Upper lobe of right lung (tissue), 1 donor: Measurements from ENCODE around the gene MRM2. TPM values are rescaled to one million over a fixed set of nuclear protein-coding genes. Genes with fewer than 3 reads are reported as not detected.

Experiments
- ATAC-seq: fragments of 200-7000 bp; cut with Tn5 transposase; one replicate; pipeline ENCODE4 v1.9.1; 2020; ENCODE audit warnings: mild to moderate bottlenecking, moderate library complexity
- DNase-seq: peaks from one replicate; pipeline ENCODE4 v3.0.0-alpha.2; 2020
- H3K27ac ChIP-seq: fragments of 200-600 bp; one replicate; pipeline ENCODE4 v1.8.0; 2022
- H3K27me3 ChIP-seq: fragments of 200-600 bp; one replicate; pipeline ENCODE4 v1.8.0; 2022; ENCODE audit warnings: mild to moderate bottlenecking
- H3K36me3 ChIP-seq: fragments of 200-600 bp; one replicate; pipeline ENCODE4 v1.8.0; 2022
- H3K4me1 ChIP-seq: fragments of 200-600 bp; one replicate; pipeline ENCODE4 v1.8.0; 2022
- H3K4me3 ChIP-seq: fragments of 200-600 bp; one replicate; pipeline ENCODE4 v1.8.0; 2022; ENCODE audit warnings: mild to moderate bottlenecking
- H3K9me3 ChIP-seq: fragments of 200-600 bp; one replicate; pipeline ENCODE4 v1.8.0; 2022
- CTCF ChIP-seq: fragments of 200-600 bp; IDR thresholded peaks from one replicate; pipeline ENCODE4 v1.8.0; 2022; ENCODE audit warnings: antibody characterized with exemption
- intact Hi-C: fragments of 100-400 bp; cut with DNase I; formaldehyde crosslinking; loops from one replicate; pipeline ENCODE4 v1.11.0; 2022
- total RNA-seq: library from RNA; stranded (reverse); fragmentation: NEBNext Ultra II Directional; extraction: Animal tissue kit (Norgen Biotek cat#: 25700); gene quantifications from one replicate; pipeline ENCODE4 v1.2.1, GENCODE V29; 2021
- donor health status: DM: no; HTN: yes; CAD: no; lungs with severe emphysema.

The MRM2 gene
- total RNA-seq, 1 donor from 2014 or later = 23.7 TPM

GRCh38 chr7:2231992-2232765 lies 9.8 kb downstream of the MRM2 start:
- no peak for TF ChIP-seq CTCF
- Histone ChIP-seq H3K36me3 (peaks cover 28% of the 10 kb centered on the region), H3K4me1 (peaks cover 21% of the 10 kb centered on the region), H3K27ac (peak overlapping the region; percentile 72), H3K9me3 (no peaks in the 10 kb centered on the region), H3K4me3 (peak overlapping the region; percentile 98), H3K27me3 (no peaks in the 10 kb centered on the region)
- intact Hi-C loops = no loop called here
- ATAC-seq (peak; percentile 48), DNase-seq (no peak)

GRCh38 chr7:2230882-2231281 lies 11.1 kb downstream of the MRM2 start:
- peaks cover 21% of the 10 kb centered on the region for H3K4me1 ChIP-seq
- no peak overlapping the region for H3K27ac ChIP-seq
- intact Hi-C loops = no loop called here
- DNase-seq = no peak
- peaks cover 36% of the 10 kb centered on the region for H3K36me3 ChIP-seq
- H3K9me3 ChIP-seq = no peaks in the 10 kb centered on the region
- no peak for TF ChIP-seq CTCF
- ATAC-seq = no peak
- no peak overlapping the region for H3K4me3 ChIP-seq
- H3K27me3 ChIP-seq = no peaks in the 10 kb centered on the region

DNA sequence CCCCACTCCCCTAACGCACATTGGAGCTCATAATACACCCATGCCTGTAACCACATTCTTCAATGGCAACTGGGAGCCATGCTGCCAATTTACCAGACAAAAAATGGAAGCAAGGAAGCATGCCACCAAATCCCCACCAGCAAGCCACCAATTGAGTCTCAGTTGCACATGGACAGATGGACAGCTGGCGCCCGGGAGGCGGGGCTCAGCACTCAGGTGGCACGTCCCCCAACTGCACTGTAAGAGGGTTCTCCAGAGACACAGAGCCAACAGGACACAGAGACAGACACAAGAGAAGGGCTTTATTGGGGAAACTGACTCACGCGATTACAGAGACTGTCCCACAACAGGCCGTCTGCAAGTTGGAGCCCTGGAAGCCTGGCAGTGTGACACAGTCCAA lies 11.8 kb downstream of the MRM2 start:
- intact Hi-C loops = no loop called here
- H3K36me3 ChIP-seq = peaks cover 34% of the 10 kb centered on the region
- no peaks in the 10 kb centered on the region for H3K9me3 ChIP-seq
- H3K4me3 ChIP-seq = no peak overlapping the region
- no peak for ATAC-seq
- H3K27me3 ChIP-seq = no peaks in the 10 kb centered on the region
- TF ChIP-seq CTCF = no peak
- H3K27ac ChIP-seq = no peak overlapping the region
- peaks cover 21% of the 10 kb centered on the region for H3K4me1 ChIP-seq
- no peak for DNase-seq

DNA sequence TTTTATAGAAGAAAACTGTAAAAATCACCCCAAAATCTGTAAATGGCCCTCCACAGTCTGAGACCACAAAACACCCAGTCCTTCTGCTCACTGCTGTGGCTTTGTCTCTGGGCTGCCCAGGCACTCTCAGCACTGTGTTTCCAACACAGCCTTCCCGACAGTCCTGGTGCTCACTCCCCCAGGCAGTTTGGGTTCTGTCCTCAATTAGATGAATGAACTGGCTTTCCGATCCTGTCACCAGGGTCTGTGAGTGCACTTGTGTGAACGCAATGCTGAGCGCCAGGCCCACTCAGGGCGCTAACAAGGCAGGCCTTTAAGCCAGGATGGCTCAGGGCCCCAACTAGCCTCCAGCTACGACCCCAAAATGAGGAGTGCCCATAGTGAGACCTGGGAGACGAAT lies 12.5 kb downstream of the MRM2 start:
- H3K36me3 ChIP-seq = peaks cover 28% of the 10 kb centered on the region
- no peaks in the 10 kb centered on the region for H3K27me3 ChIP-seq
- intact Hi-C loops = no loop called here

DNA sequence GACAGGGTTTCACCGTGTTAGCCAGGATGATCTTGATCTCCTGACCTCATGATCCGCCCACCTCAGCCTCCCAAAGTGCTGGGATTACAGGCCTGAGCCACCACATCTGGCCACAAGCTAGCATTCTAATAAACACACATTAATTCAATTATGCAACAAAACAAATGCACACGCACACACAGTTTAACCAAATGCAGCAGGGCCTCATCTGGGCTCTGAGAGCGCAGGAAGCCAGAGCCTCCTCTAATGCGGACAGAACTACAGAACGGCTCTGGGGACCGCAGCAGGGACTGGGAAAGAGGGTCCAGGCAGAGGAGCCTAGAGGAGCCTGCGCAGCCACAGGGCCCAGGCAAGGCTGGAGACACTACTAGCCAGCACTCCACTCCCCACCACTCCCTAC lies 13.1 kb downstream of the MRM2 start:
- Histone ChIP-seq H3K36me3 (peaks cover 29% of the 10 kb centered on the region), H3K27ac (no peak overlapping the region), H3K9me3 (no peaks in the 10 kb centered on the region), H3K4me3 (no peak overlapping the region), H3K4me1 (peaks cover 21% of the 10 kb centered on the region), H3K27me3 (no peaks in the 10 kb centered on the region)
- DNase-seq = no peak
- ATAC-seq = no peak
- intact Hi-C loops = no loop called here
- no peak for TF ChIP-seq CTCF

More for the DNA sequence above, 12.5 kb downstream of the MRM2 start:
- no peak overlapping the region for H3K4me3 ChIP-seq
- H3K4me1 ChIP-seq = peaks cover 21% of the 10 kb centered on the region
- ATAC-seq = no peak
- no peak overlapping the region for H3K27ac ChIP-seq
- no peak for DNase-seq
- TF ChIP-seq CTCF = no peak
- no peaks in the 10 kb centered on the region for H3K9me3 ChIP-seq
